DND-41 (cell line): ENCODE data around the gene KLF17.

ENCODE experiments used
- ATAC-seq: fragments of 200-7000 bp; cut with Tn5 transposase; 3 replicates; pipeline ENCODE4 v1.9.1; 2021; ENCODE audit warnings: low read depth; ENCODE audit not compliant: insufficient read depth
- DNase-seq: peaks from one replicate; pipeline ENCODE4 v3.0.0-alpha.2; 2020
- H2AFZ ChIP-seq: 2 replicates; pipeline ENCODE4 v1.6.0; 2012; ENCODE audit warnings: low read depth, low read length
- H3K27ac ChIP-seq: 2 replicates; pipeline ENCODE4 v1.5.1; 2012; ENCODE audit warnings: low read length, inconsistent platforms
- H3K27me3 ChIP-seq: fragments of 200-600 bp; sonication (generic); 2 replicates; pipeline ENCODE4 v1.6.0; 2012; ENCODE audit warnings: low read length, mild to moderate bottlenecking, inconsistent platforms; ENCODE audit not compliant: insufficient read depth, poor library complexity
- H3K36me3 ChIP-seq: 2 replicates; pipeline ENCODE4 v1.5.1; 2012; ENCODE audit warnings: low read length, inconsistent platforms; ENCODE audit not compliant: insufficient read depth
- H3K4me1 ChIP-seq: 2 replicates; pipeline ENCODE4 v1.5.1; 2012; ENCODE audit warnings: mild to moderate bottlenecking, low read length; ENCODE audit not compliant: insufficient read depth
- H3K4me2 ChIP-seq: 2 replicates; pipeline ENCODE4 v1.6.0; 2012; ENCODE audit warnings: mild to moderate bottlenecking, moderate library complexity, low read length, inconsistent platforms; ENCODE audit not compliant: insufficient read depth
- H3K4me3 ChIP-seq, 2 experiments: fragments of 200-600 bp in 1 of 2; shearing (Covaris generic) in 1 of 2; 2 replicates each; pipeline ENCODE4 v1.5.1; 2012 to 2016; ENCODE audit warnings: inconsistent platforms in 2 of 2, low read length in 2 of 2, mild to moderate bottlenecking in 2 of 2, low read depth in 1 of 2, moderate library complexity in 1 of 2
- H3K79me2 ChIP-seq: 2 replicates; pipeline ENCODE4 v1.6.0; 2012; ENCODE audit warnings: low read length, inconsistent platforms; ENCODE audit not compliant: insufficient read depth
- H3K9ac ChIP-seq: 2 replicates; pipeline ENCODE4 v1.6.0; 2012; ENCODE audit warnings: low read depth, mild to moderate bottlenecking, inconsistent platforms, low read length, moderate library complexity
- H3K9me3 ChIP-seq: 2 replicates; pipeline ENCODE4 v1.5.1; 2012; ENCODE audit warnings: low read length, moderate library complexity, mild to moderate bottlenecking, inconsistent platforms; ENCODE audit not compliant: insufficient read depth, severe bottlenecking
- H4K20me1 ChIP-seq: 2 replicates; pipeline ENCODE4 v1.6.0; 2012; ENCODE audit warnings: low read length; ENCODE audit not compliant: insufficient read depth
- CTCF ChIP-seq: IDR thresholded peaks from 2 replicates; pipeline ENCODE4 v1.5.1; 2012; ENCODE audit warnings: borderline replicate concordance, low read length, moderate library complexity, mild to moderate bottlenecking; ENCODE audit not compliant: poor library complexity, severe bottlenecking; ENCODE audit errors: extremely low read depth
- EZH2 ChIP-seq: IDR thresholded peaks from 3 replicates; pipeline ENCODE4 v1.6.1; 2012; ENCODE audit warnings: borderline replicate concordance, low read depth, mild to moderate bottlenecking, moderate library complexity, low read length, inconsistent platforms; ENCODE audit not compliant: severe bottlenecking

KLF17 gene

GRCh38 chr1:44101328-44101727 lies 17.3 kb upstream of the KLF17 start:
- Histone ChIP-seq H2AFZ (no peak overlapping the region), H3K4me1 (no peaks in the 10 kb centered on the region), H3K27ac (no peak overlapping the region), H3K36me3 (no peaks in the 10 kb centered on the region), H3K9ac (no peak overlapping the region), H3K9me3 (no peaks in the 10 kb centered on the region), H3K27me3 (peaks cover 4% of the 10 kb centered on the region), H4K20me1 (no peaks in the 10 kb centered on the region), H3K4me2 (no peak overlapping the region), H3K4me3 (no peak overlapping the region), H3K79me2 (no peaks in the 10 kb centered on the region)
- TF ChIP-seq EZH2: no peak
- TF ChIP-seq CTCF: no peak
- ATAC-seq (no peak), DNase-seq (no peak)

GRCh38 chr1:44103270-44104131 lies 15.1 kb upstream of the KLF17 start:
- Histone ChIP-seq H3K4me3 (no peak overlapping the region), H3K4me1 (no peaks in the 10 kb centered on the region), H3K79me2 (no peaks in the 10 kb centered on the region), H3K4me2 (no peak overlapping the region), H3K27me3 (peaks cover 8% of the 10 kb centered on the region), H3K27ac (no peak overlapping the region), H3K9me3 (no peaks in the 10 kb centered on the region), H4K20me1 (no peaks in the 10 kb centered on the region), H2AFZ (no peak overlapping the region), H3K9ac (no peak overlapping the region), H3K36me3 (no peaks in the 10 kb centered on the region)
- peak; percentile 37 for TF ChIP-seq CTCF
- TF ChIP-seq EZH2: no peak
- peak; percentile 9 for DNase-seq
- ATAC-seq: no peak

- Histone ChIP-seq H2AFZ (no peak overlapping the region), H4K20me1 (no peaks in the 10 kb centered on the region), H3K4me1 (no peaks in the 10 kb centered on the region), H3K27ac (no peak overlapping the region), H3K79me2 (no peaks in the 10 kb centered on the region), H3K9me3 (no peaks in the 10 kb centered on the region), H3K27me3 (peaks cover 11% of the 10 kb centered on the region), H3K9ac (no peak overlapping the region), H3K4me3 (no peak overlapping the region), H3K4me2 (no peak overlapping the region), H3K36me3 (no peaks in the 10 kb centered on the region)
- TF ChIP-seq CTCF (no peak), EZH2 (no peak)
- ATAC-seq: no peak
- DNase-seq: no peak
Observed at GRCh38 chr1:44105810-44106209, 12.8 kb upstream of the KLF17 start.
